HFF-Myc (cell line): Measurements from ENCODE around the gene LTA4H.

ENCODE experiments used
- DNase-seq: peaks from one replicate; pipeline ENCODE4 v3.0.0-alpha.2; 2011; ENCODE audit warnings: low read depth; ENCODE audit errors: extremely low read depth
- H3K4me3 ChIP-seq: replicated peaks from 2 replicates; pipeline ENCODE4 v1.5.1; 2011; ENCODE audit warnings: low read depth, mild to moderate bottlenecking, control low read depth, low read length
- CTCF ChIP-seq: IDR thresholded peaks from 2 replicates; pipeline ENCODE4 v1.5.1; 2012; ENCODE audit warnings: mild to moderate bottlenecking, low read depth, low read length, control low read depth; ENCODE audit errors: missing control alignments

The LTA4H gene

GRCh38 chr12:96014943-96015599 lies 20.3 kb downstream of the LTA4H start:
- no peak for TF ChIP-seq CTCF
- no peak for DNase-seq
- no peak overlapping the region for H3K4me3 ChIP-seq

- H3K4me3 ChIP-seq, result no peak overlapping the region
- DNase-seq, result no peak
- no peak for TF ChIP-seq CTCF
Measured at GRCh38 chr12:96007729-96008128, 27.7 kb downstream of the LTA4H start.

GRCh38 chr12:96006727-96007126 lies 28.7 kb downstream of the LTA4H start:
- DNase-seq, result no peak
- TF ChIP-seq CTCF, result no peak
- no peak overlapping the region for H3K4me3 ChIP-seq

GRCh38 chr12:96000858-96001257 lies 34.5 kb downstream of the LTA4H start:
- DNase-seq, result no peak
- no peak for TF ChIP-seq CTCF
- H3K4me3 ChIP-seq, result no peak overlapping the region

GRCh38 chr12:95999484-95999883 lies 35.9 kb downstream of the LTA4H start:
- H3K4me3 ChIP-seq, result no peak overlapping the region
- TF ChIP-seq CTCF, result no peak

GRCh38 chr12:95998611-95999286 lies 36.6 kb downstream of the LTA4H start:
- TF ChIP-seq CTCF, result peak; percentile 63
- peak; percentile 20 for DNase-seq
- H3K4me3 ChIP-seq, result no peak overlapping the region

More at GRCh38 chr12:95999484-95999883, 35.9 kb downstream of the LTA4H start:
- DNase-seq, result no peak
